K562 (cell line): Measurements from ENCODE around the gene KHNYN. TPM values are rescaled to one million over a fixed set of nuclear protein-coding genes. Genes with fewer than 3 reads are reported as not detected.

ENCODE experiments used
- ATAC-seq: fragments of 200-7000 bp; cut with Tn5 transposase; 3 replicates; pipeline ENCODE4 v1.9.1; 2020; ENCODE audit warnings: moderate library complexity
- BruUV-seq: library from RNA; stranded (reverse); fragments of 400-500 nt; replicated peaks from 2 replicates; lab custom pipeline; 2021; lab: Mats Ljungman, UMichigan
- CTCF ChIA-PET: fragments of 300-600 bp; formaldehyde crosslinking; extraction: SDS; loops from one replicate; lab custom pipeline; 2021; ENCODE audit warnings: low intra/inter-chr PET ratio; lab: Yijun Ruan, JAX
- POLR2A ChIA-PET: fragments of 300-600, 350-650 bp; sonication (Branson Sonifier 250); formaldehyde crosslinking; extraction: SDS; loops from one replicate; lab custom pipeline; 2021; ENCODE audit warnings: antibody characterized with exemption, inconsistent platforms; lab: Yijun Ruan, JAX
- DNase-seq, 4 experiments: peaks; one replicate each; pipeline versions ENCODE4 v3.0.0 to v3.0.0-alpha.2; 2011 to 2018; ENCODE audit warnings: low spot score in 3 of 4, mixed read lengths in 3 of 4; ENCODE audit errors: extremely low read depth in 1 of 4
- FAIRE-seq: peaks from 2 replicates; lab custom pipeline; 2011; peaks lifted over from hg19 to GRCh38; lab: Jason Lieb, UNC
- H2AFZ ChIP-seq: 2 replicates; pipeline ENCODE4 v1.6.0; 2011; ENCODE audit warnings: low read depth, low read length, control low read depth, inconsistent platforms
- H3K27ac ChIP-seq: fragments of 200-600 bp; 3 replicates; pipeline ENCODE4 v1.8.0; 2011; ENCODE audit warnings: low read depth, mild to moderate bottlenecking, control low read depth, inconsistent platforms, low read length, moderate library complexity, mixed read lengths; ENCODE audit errors: extremely low read depth
- H3K27me3 ChIP-seq, 2 experiments: fragments of 300-600 bp in 1 of 2; 2 replicates in 1 of 2; 3 replicates in 1 of 2; pipeline versions ENCODE4 v1.6.0 to v1.8.0; 2011; ENCODE audit warnings: inconsistent platforms in 2 of 2, low read length in 2 of 2, mild to moderate bottlenecking in 1 of 2, mixed read lengths in 1 of 2, moderate library complexity in 1 of 2; ENCODE audit not compliant: control insufficient read depth in 2 of 2, insufficient read depth in 2 of 2
- H3K36me3 ChIP-seq: fragments of 300-600 bp; 3 replicates; pipeline ENCODE4 v1.8.0; 2011; ENCODE audit warnings: mild to moderate bottlenecking, low read length, inconsistent platforms; ENCODE audit not compliant: control insufficient read depth, insufficient read depth
- H3K4me1 ChIP-seq, 2 experiments: fragments of 200-600 bp in 1 of 2; replicated peaks in 1 of 2; 2 replicates in 1 of 2; 3 replicates in 1 of 2; pipeline versions ENCODE4 v1.5.1 to v1.8.0; 2011; ENCODE audit warnings: inconsistent platforms in 2 of 2, low read length in 2 of 2, mild to moderate bottlenecking in 1 of 2, mixed read lengths in 1 of 2, moderate library complexity in 1 of 2; ENCODE audit not compliant: control insufficient read depth in 2 of 2, insufficient read depth in 2 of 2
- H3K4me2 ChIP-seq: 2 replicates; pipeline ENCODE4 v1.6.1; 2011; ENCODE audit warnings: low read length, control low read depth, inconsistent platforms, mixed read lengths; ENCODE audit not compliant: insufficient read depth
- H3K4me3 ChIP-seq: fragments of 200-600 bp; sonication (generic), shearing (Covaris generic); 2 replicates; pipeline ENCODE4 v1.5.1; 2016; ENCODE audit warnings: control low read depth, inconsistent platforms
- H3K79me2 ChIP-seq: fragments of 200-600 bp; 3 replicates; pipeline ENCODE4 v1.8.0; 2011; ENCODE audit warnings: low read length, inconsistent platforms; ENCODE audit not compliant: control insufficient read depth, insufficient read depth
- H3K9ac ChIP-seq, 2 experiments: 2 replicates each; pipeline versions ENCODE4 v1.6.0 to v1.6.1; 2011; ENCODE audit warnings: low read depth in 2 of 2, low read length in 2 of 2, control low read depth in 1 of 2, inconsistent platforms in 1 of 2, mild to moderate bottlenecking in 1 of 2, mixed read lengths in 1 of 2; ENCODE audit not compliant: insufficient read depth in 1 of 2
- H3K9me1 ChIP-seq: one replicate; pipeline ENCODE4 v1.6.0; 2011; ENCODE audit warnings: inconsistent platforms, mild to moderate bottlenecking, low read length, moderate library complexity; ENCODE audit not compliant: control insufficient read depth, insufficient read depth
- H3K9me3 ChIP-seq: replicated peaks from 2 replicates; pipeline ENCODE4 v1.5.1; 2011; ENCODE audit warnings: low read depth, low read length, inconsistent platforms; ENCODE audit not compliant: control insufficient read depth, insufficient read depth
- H4K20me1 ChIP-seq: replicated peaks from 2 replicates; pipeline ENCODE4 v1.6.1; 2011; ENCODE audit warnings: low read length, inconsistent platforms, mixed read lengths; ENCODE audit not compliant: control insufficient read depth, insufficient read depth
- BDP1 ChIP-seq: IDR thresholded peaks from 3 replicates; pipeline ENCODE4 v1.6.1; 2011; ENCODE audit not compliant: insufficient read length, insufficient read depth
- CREB5 ChIP-seq: fragments of 250-450 bp; sonication (Bioruptor Pico); IDR thresholded peaks from 2 replicates; pipeline ENCODE4 v1.5.0; 2020; ENCODE audit warnings: mild to moderate bottlenecking
- ETV5 ChIP-seq: sonication (generic); formaldehyde crosslinking; IDR thresholded peaks from 2 replicates; pipeline ENCODE4 v1.4.0; 2020; ENCODE audit warnings: low read depth, mild to moderate bottlenecking, missing genetic modification reagents
- KLF1 ChIP-seq: fragments of 450-650 bp; IDR thresholded peaks from 2 replicates; pipeline ENCODE4 v1.6.1; 2016; ENCODE audit warnings: missing genetic modification characterization, missing compliant biosample characterization
- NCOR1 ChIP-seq: fragments of 450-650 bp; IDR thresholded peaks from 2 replicates; pipeline ENCODE4 v1.6.1; 2016; ENCODE audit warnings: mild to moderate bottlenecking, moderate library complexity
- SMAD1 ChIP-seq: fragments of 150-350 bp; IDR thresholded peaks from 2 replicates; pipeline ENCODE4 v1.6.1; 2014; ENCODE audit warnings: low read length, low read depth; ENCODE audit not compliant: partially characterized antibody
- TCF7L2 ChIP-seq: fragments of 150-350 bp; IDR thresholded peaks from 2 replicates; pipeline ENCODE4 v1.6.1; 2016; ENCODE audit warnings: low read depth, mild to moderate bottlenecking, low read length, moderate library complexity
- TFE3 ChIP-seq: fragments of 450-650 bp; formaldehyde crosslinking; IDR thresholded peaks from 2 replicates; pipeline ENCODE4 v1.4.0; 2020; ENCODE audit warnings: mild to moderate bottlenecking, mixed read lengths
- U2AF1 ChIP-seq: fragments of 200-400 bp; formaldehyde crosslinking; optimal IDR thresholded peaks from 2 replicates; pipeline ENCODE3; 2017; ENCODE audit warnings: mild to moderate bottlenecking, low read depth, low read length, moderate library complexity
- ZNF395 ChIP-seq: fragments of 200-800 bp; sonication (Bioruptor generic); IDR thresholded peaks from 2 replicates; pipeline ENCODE4 v1.6.1; 2017; ENCODE audit warnings: missing genetic modification characterization, missing compliant biosample characterization
- ZNF444 ChIP-seq: fragments of 250-450 bp; sonication (Bioruptor Pico); IDR thresholded peaks from 2 replicates; pipeline ENCODE4 v1.4.0; 2020; ENCODE audit warnings: mild to moderate bottlenecking, moderate library complexity
- ZNF766 ChIP-seq: fragments of 200-800 bp; sonication (Bioruptor generic); conservative IDR thresholded peaks from 2 replicates; pipeline ENCODE4 v1.6.1; 2016; ENCODE audit warnings: missing genetic modification characterization, missing compliant biosample characterization
- ZNF77 ChIP-seq: fragments of 250-450 bp; sonication (Bioruptor Pico); IDR thresholded peaks from 2 replicates; pipeline ENCODE4 v1.5.0; 2020
- WGBS: fragments of 100-300 bp; shearing (Covaris generic); methylation state at CpG from one replicate; pipeline ENCODE4 v1.1.6; 2016; ENCODE audit warnings: low coverage, mixed read lengths; ENCODE audit not compliant: insufficient coverage; ENCODE audit errors: missing lambda C conversion rate; 5-methylcytosine and 5-hydroxymethylcytosine counted together
- in situ Hi-C: fragments of 300-500 bp; cut with MboI; formaldehyde crosslinking; loops from 4 replicates; pipeline ENCODE4 v1.15.0; 2018; ENCODE audit warnings: inconsistent platforms, mixed read lengths
- intact Hi-C: fragments of 100-400 bp; cut with micrococcal nuclease; formaldehyde crosslinking; loops from 2 replicates; pipeline ENCODE4 v1.14.2; 2022
- polyA plus RNA-seq, 8 experiments: library from polyadenylated mRNA; depleted of rRNA in 4 of 8; stranded (reverse) in 5 of 8; unstranded in 3 of 8; fragments of >200 nt; fragmentation: Nextera tagmentation in 2 of 8; fragmentation: Illumina TruSeq in 1 of 8; extraction: Ambion mirVana in 2 of 8; extraction: Trizol in 1 of 8; gene quantifications; 2 replicates each; pipeline versions ENCODE4 v1.2.1 to v1.2.3, GENCODE V29; 2011 to 2014; ENCODE audit warnings: inconsistent platforms in 1 of 8, missing spikeins in 1 of 8
- total RNA-seq, 7 experiments: library from RNA; depleted of rRNA in 6 of 7; stranded (reverse); fragments of >200 nt in 6 of 7; fragmentation: Illumina TruSeq in 2 of 7; extraction: Trizol in 2 of 7; gene quantifications; 2 replicates each; pipeline versions ENCODE4 v1.2.1 to v1.2.3, GENCODE V29; 2011 to 2021; ENCODE audit warnings: low replicate concordance in 1 of 7

KHNYN gene
- total and polyA plus RNA-seq, 9 of the 15 experiments (the other 6 are each of a cell fraction or from before 2014, with no cell fraction given) = 0.76 to 26.0 (median 14.1) TPM

GRCh38 chr14:24404814-24405213 lies 24.9 kb upstream of the KHNYN start:
- CTCF ChIA-PET = no interaction called here
- POLR2A ChIA-PET = interaction anchor here (0.6 kb wide), 1 partner anchor 16 kb away, joined by 4 read pairs; no protein-coding TSS in a partner anchor
- Histone ChIP-seq H3K4me1 (peaks cover 0 to 7% of the 10 kb centered on the region in 2 experiments; a peak in 1 of 5 replicates), H3K79me2 (no peaks in the 10 kb centered on the region), H2AFZ (no peak overlapping the region), H3K9me1 (no peaks in the 10 kb centered on the region), H4K20me1 (no peaks in the 10 kb centered on the region), H3K4me3 (no peak overlapping the region), H3K27me3 (peaks cover 0 to 8% of the 10 kb centered on the region in 2 experiments; a peak in 1 of 5 replicates), H3K9me3 (no peaks in the 10 kb centered on the region), H3K9ac (no peak overlapping the region), H3K27ac (no peak overlapping the region), H3K4me2 (no peak overlapping the region), H3K36me3 (no peaks in the 10 kb centered on the region)
- ATAC-seq (no peak), DNase-seq (no peak), FAIRE-seq (peak; percentile 67)
- BruUV-seq = no TSS peak
- in situ Hi-C loops (no loop called here), intact Hi-C loops (no loop called here)
- 21% methylated on average over 3 of the region's 4 CpGs for WGBS
- TF ChIP-seq ZNF77 (CRISPR knock-in tag) = no peak
- no peak for TF ChIP-seq ZNF395 (CRISPR knock-in tag)
- no peak for TF ChIP-seq KLF1 (tag)
- no peak for TF ChIP-seq ETV5 (CRISPR knock-in tag)
- TF ChIP-seq TFE3 (CRISPR knock-in tag) = no peak
- TF ChIP-seq SMAD1 = no peak
- TF ChIP-seq U2AF1 = no peak
- no peak for TF ChIP-seq BDP1
- TF ChIP-seq ZNF766 = no peak
- TF ChIP-seq CREB5 (CRISPR knock-in tag) = no peak
- no peak for TF ChIP-seq ZNF444 (CRISPR knock-in tag)
- no peak for TF ChIP-seq NCOR1
- TF ChIP-seq TCF7L2 = no peak
